K562 (cell line): ENCODE data around the gene BRPF1. TPM values are rescaled to one million over a fixed set of nuclear protein-coding genes. Genes with fewer than 3 reads are reported as not detected.

Experiments
- CBX2 ChIP-seq: fragments of 200-600 bp; sonication (generic); IDR thresholded peaks from one replicate; pipeline ENCODE4 v1.6.1; 2012; ENCODE audit warnings: mild to moderate bottlenecking, low read length, inconsistent platforms; ENCODE audit not compliant: insufficient read depth, poor library complexity, severe bottlenecking
- CREM ChIP-seq: IDR thresholded peaks from 2 replicates; pipeline ENCODE4 v1.6.1; 2014; ENCODE audit warnings: antibody characterized with exemption, low read depth
- DIDO1 ChIP-seq: fragments of 450-650 bp; IDR thresholded peaks from 2 replicates; pipeline ENCODE4 v1.6.1; 2016; ENCODE audit warnings: low read depth, missing biosample characterization, missing genetic modification characterization
- FOXA3 ChIP-seq, 2 experiments: fragments of 450-650 bp in 1 of 2; sonication (generic) in 1 of 2; formaldehyde crosslinking; IDR thresholded peaks in 1 of 2; conservative IDR thresholded peaks in 1 of 2; 2 replicates each; pipeline versions ENCODE4 v1.4.0 to v1.8.0; 2020 to 2022; ENCODE audit warnings: mild to moderate bottlenecking in 2 of 2, missing genetic modification reagents in 1 of 2
- HNRNPH1 ChIP-seq: fragments of 200-400 bp; formaldehyde crosslinking; optimal IDR thresholded peaks from 2 replicates; pipeline ENCODE3; 2017; ENCODE audit warnings: low read depth, mild to moderate bottlenecking, low read length, moderate library complexity
- MBD2 ChIP-seq: sonication (generic); IDR thresholded peaks from 2 replicates; pipeline ENCODE4 v1.6.1; 2016; ENCODE audit warnings: low read depth, borderline replicate concordance
- PRMT5 ChIP-seq: sonication (generic); formaldehyde crosslinking; IDR thresholded peaks from 2 replicates; pipeline ENCODE4 v1.5.0; 2020; ENCODE audit warnings: missing genetic modification reagents
- RFX1 ChIP-seq: fragments of 450-650 bp; IDR thresholded peaks from 2 replicates; pipeline ENCODE4 v1.6.1; 2016; ENCODE audit warnings: mild to moderate bottlenecking, moderate library complexity
- SNAPC5 ChIP-seq: fragments of 250-450 bp; sonication (Bioruptor Pico); IDR thresholded peaks from 2 replicates; pipeline ENCODE4 v1.8.0; 2021; ENCODE audit warnings: moderate library complexity, mild to moderate bottlenecking, inconsistent platforms
- THRAP3 ChIP-seq: fragments of 450-650 bp; IDR thresholded peaks from 2 replicates; pipeline ENCODE4 v1.6.1; 2016; ENCODE audit warnings: mild to moderate bottlenecking, inconsistent platforms, borderline replicate concordance
- TOE1 ChIP-seq, 2 experiments: fragments of 450-650 bp in 1 of 2; sonication (generic) in 1 of 2; formaldehyde crosslinking in 1 of 2; IDR thresholded peaks; 2 replicates each; pipeline versions ENCODE4 v1.7.1 to v1.8.0; 2016 to 2022; ENCODE audit warnings: borderline replicate concordance in 2 of 2, mild to moderate bottlenecking in 2 of 2, antibody characterized with exemption in 1 of 2, inconsistent platforms in 1 of 2, low read depth in 1 of 2, missing genetic modification reagents in 1 of 2, moderate library complexity in 1 of 2
- ZFPM2 ChIP-seq: fragments of 250-450 bp; sonication (Bioruptor Pico); IDR thresholded peaks from 2 replicates; pipeline ENCODE4 v1.5.1; 2022; ENCODE audit warnings: mild to moderate bottlenecking
- ZNF224 ChIP-seq: sonication (generic); formaldehyde crosslinking; IDR thresholded peaks from 2 replicates; pipeline ENCODE4 v1.8.0; 2022; ENCODE audit warnings: mild to moderate bottlenecking, missing genetic modification reagents
- ZNF263 ChIP-seq: sonication (generic); formaldehyde crosslinking; IDR thresholded peaks from 2 replicates; pipeline ENCODE4 v1.8.0; 2022; ENCODE audit warnings: mild to moderate bottlenecking, missing genetic modification reagents, borderline replicate concordance
- ZNF274 ChIP-seq: IDR thresholded peaks from 2 replicates; pipeline ENCODE4 v1.6.1; 2011; ENCODE audit warnings: low read depth, mild to moderate bottlenecking, low read length, moderate library complexity, borderline replicate concordance
- ZNF589 ChIP-seq: fragments of 200-800 bp; sonication (Bioruptor generic); IDR thresholded peaks from 2 replicates; pipeline ENCODE4 v1.6.1; 2016; ENCODE audit warnings: low read depth, missing genetic modification characterization, missing compliant biosample characterization
- ZNF830 ChIP-seq: fragments of 250-450 bp; sonication (Bioruptor Pico); IDR thresholded peaks from 2 replicates; pipeline ENCODE4 v1.5.0; 2021; ENCODE audit warnings: mild to moderate bottlenecking
- polyA plus RNA-seq, 8 experiments: library from polyadenylated mRNA; depleted of rRNA in 4 of 8; stranded (reverse) in 5 of 8; unstranded in 3 of 8; fragments of >200 nt; fragmentation: Nextera tagmentation in 2 of 8; fragmentation: Illumina TruSeq in 1 of 8; extraction: Ambion mirVana in 2 of 8; extraction: Trizol in 1 of 8; gene quantifications; 2 replicates each; pipeline versions ENCODE4 v1.2.1 to v1.2.3, GENCODE V29; 2011 to 2014; ENCODE audit warnings: inconsistent platforms in 1 of 8, missing spikeins in 1 of 8
- total RNA-seq, 7 experiments: library from RNA; depleted of rRNA in 6 of 7; stranded (reverse); fragments of >200 nt in 6 of 7; fragmentation: Illumina TruSeq in 2 of 7; extraction: Trizol in 2 of 7; gene quantifications; 2 replicates each; pipeline versions ENCODE4 v1.2.1 to v1.2.3, GENCODE V29; 2011 to 2021; ENCODE audit warnings: low replicate concordance in 1 of 7
- TF ChIP-seq, protein P1 (sequence below), 2 experiments: fragments of 450-650 bp; IDR thresholded peaks; 2 replicates each; pipeline ENCODE4 v1.6.1; 2016; ENCODE audit warnings: mild to moderate bottlenecking in 2 of 2, borderline replicate concordance in 1 of 2, low read depth in 1 of 2, moderate library complexity in 1 of 2

The BRPF1 gene
- total and polyA plus RNA-seq, 9 of the 15 experiments (the other 6 are each of a cell fraction or from before 2014, with no cell fraction given): 1.1 to 40.2 (median 23.5) TPM

DNA sequence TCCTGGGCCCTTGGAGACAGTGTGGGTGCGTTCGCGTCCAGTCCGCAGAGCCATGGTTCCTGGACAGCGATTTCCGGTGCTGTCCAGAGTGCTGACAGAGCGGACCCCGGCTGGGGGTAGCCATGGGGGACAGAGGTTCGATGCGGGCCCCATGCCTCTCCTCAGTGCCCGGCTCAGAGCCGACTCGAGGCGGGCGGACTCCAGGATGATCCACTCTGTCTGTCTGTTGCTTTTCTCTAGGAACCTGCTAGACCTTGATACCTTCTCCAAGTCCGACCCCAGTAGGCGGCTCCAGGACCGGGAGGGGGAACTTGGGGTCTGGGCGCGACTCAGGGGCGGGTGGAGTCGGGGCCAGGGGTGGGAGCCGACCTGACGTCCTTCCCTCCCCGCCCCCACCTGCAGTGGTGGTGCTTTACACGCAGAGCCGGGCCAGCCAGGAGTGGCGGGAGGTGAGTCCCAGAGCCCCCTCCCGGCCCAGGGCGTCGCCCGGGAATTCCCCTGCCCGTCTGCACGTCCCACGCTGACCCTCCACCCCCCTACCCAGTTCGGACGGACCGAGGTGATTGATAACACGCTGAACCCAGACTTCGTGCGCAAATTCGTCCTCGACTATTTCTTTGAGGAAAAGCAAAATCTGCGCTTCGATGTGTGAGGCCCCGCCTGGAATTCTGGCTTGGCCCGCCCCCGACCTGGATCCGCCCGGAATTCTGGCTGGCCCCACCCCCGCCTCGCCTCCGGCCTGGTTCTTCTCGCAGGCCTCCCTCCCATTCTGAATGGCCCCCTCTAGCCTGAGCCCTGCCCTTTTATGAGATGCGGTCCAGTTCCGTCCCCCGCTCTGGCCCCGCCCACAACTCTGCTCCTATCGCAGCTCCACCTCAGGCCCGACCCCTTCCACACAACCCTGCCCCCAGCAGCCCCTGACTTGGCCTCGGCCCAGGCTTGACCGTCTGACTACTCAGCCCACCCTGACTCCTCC, 26.9 kb upstream of the BRPF1 start (continued):
- TF ChIP-seq, protein P1, sequence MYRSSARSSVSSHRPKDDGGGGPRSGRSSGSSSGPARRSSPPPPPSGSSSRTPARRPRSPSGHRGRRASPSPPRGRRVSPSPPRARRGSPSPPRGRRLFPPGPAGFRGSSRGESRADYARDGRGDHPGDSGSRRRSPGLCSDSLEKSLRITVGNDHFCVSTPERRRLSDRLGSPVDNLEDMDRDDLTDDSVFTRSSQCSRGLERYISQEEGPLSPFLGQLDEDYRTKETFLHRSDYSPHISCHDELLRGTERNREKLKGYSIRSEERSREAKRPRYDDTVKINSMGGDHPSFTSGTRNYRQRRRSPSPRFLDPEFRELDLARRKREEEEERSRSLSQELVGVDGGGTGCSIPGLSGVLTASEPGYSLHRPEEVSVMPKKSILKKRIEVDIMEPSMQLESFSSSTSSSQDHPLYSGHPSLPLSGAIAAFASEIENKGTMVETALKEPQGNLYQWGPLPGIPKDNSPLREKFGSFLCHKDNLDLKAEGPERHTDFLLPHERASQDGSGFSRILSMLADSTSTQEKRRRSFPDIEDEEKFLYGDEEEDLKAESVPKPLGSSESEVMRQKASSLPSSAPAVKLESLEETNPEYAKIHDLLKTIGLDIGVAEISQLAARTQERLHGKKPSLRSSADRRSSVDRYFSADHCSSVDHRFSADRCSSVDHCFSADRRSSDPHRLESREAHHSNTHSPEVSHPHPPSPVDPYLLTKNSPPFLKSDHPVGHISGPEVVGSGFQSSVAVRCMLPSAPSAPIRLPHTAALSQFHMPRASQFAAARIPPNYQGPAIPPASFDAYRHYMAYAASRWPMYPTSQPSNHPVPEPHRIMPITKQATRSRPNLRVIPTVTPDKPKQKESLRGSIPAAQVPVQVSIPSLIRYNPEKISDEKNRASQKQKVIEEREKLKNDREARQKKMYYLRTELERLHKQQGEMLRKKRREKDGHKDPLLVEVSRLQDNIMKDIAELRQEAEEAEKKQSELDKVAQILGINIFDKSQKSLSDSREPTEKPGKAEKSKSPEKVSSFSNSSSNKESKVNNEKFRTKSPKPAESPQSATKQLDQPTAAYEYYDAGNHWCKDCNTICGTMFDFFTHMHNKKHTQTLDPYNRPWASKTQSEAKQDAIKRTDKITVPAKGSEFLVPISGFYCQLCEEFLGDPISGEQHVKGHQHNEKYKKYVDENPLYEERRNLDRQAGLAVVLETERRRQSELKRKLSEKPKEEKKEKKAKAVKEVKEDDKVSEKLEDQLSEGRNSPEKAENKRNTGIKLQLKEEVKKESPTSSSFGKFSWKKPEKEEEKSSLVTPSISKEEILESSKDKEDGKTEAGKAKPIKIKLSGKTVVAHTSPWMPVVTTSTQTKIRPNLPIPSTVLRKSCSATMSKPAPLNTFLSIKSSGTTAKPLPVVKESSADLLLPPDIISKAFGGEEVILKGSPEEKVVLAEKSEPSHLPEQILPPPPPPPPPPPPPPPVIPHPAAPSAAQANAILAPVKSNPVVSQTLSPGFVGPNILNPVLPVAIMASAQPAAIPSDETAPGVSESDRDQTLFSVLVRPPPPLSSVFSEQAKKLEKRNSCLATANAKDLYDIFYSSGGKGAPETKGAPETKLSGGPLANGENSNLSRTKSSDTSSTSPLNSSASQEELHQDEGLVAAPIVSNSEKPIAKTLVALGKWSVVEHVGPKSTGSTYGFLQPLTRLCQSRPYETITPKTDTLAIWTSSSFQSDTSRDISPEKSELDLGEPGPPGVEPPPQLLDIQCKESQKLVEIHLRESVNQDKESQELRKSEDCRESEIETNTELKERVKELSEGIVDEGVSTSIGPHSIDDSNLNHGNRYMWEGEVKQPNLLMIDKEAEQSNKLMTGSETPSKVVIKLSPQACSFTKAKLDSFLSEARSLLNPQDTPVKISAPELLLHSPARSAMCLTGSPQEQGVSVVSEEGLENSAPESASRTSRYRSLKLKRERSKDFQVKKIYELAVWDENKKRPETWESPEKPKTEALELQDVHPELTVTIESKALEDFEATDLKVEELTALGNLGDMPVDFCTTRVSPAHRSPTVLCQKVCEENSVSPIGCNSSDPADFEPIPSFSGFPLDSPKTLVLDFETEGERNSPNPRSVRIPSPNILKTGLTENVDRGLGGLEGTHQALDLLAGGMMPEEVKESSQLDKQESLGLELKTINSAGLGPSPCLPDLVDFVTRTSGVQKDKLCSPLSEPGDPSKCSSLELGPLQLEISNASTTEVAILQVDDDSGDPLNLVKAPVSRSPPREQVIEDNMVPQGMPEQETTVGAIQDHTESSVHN (IDR thresholded peaks at IDR 0.05; ENCODE audit: borderline replicate concordance in 1 of 2, low read depth in 1 of 2): no peak
- TF ChIP-seq TOE1 (IDR thresholded peaks at IDR 0.05; ENCODE audit: borderline replicate concordance): no peak
- TF ChIP-seq TOE1 (CRISPR knock-in tag; IDR thresholded peaks at IDR 0.05; ENCODE audit: borderline replicate concordance, low read depth): peak; percentile 96
- no peak for TF ChIP-seq ZNF589
- TF ChIP-seq ZNF830 (CRISPR knock-in tag): no peak
- TF ChIP-seq ZNF224: peak; percentile 89; the same call in 1 of the 2 replicates
- no peak for TF ChIP-seq ZNF274
- no peak for TF ChIP-seq CBX2
- TF ChIP-seq THRAP3: no peak
- no peak for TF ChIP-seq SNAPC5 (CRISPR knock-in tag)
- peak; percentile 71 for TF ChIP-seq ZNF263 (CRISPR knock-in tag)
- no peak for TF ChIP-seq HNRNPH1
- TF ChIP-seq DIDO1 (tag): no peak
- TF ChIP-seq RFX1: no peak
- peak; percentile 38; the same call in 1 of the 2 replicates for TF ChIP-seq CREM
- no peak for TF ChIP-seq ZFPM2 (CRISPR knock-in tag)
- peak; percentile 99 for TF ChIP-seq PRMT5 (CRISPR knock-in tag)
- TF ChIP-seq MBD2: no peak
- peak in 1 of 2 experiments; percentile 79; a peak in 2 of 4 replicates for TF ChIP-seq FOXA3 (CRISPR knock-in tag; conservative IDR thresholded peaks at IDR 0.05 in 1 of 2, IDR thresholded peaks at IDR 0.05 in 1 of 2)
